HG02981 (cell line): ENCODE data around the gene HSF2.

Source experiments
- ATAC-seq: cut with Tn5 transposase; IDR thresholded peaks from one replicate; pipeline ENCODE4 v1.9.1; 2021; ENCODE audit warnings: mild to moderate bottlenecking, moderate library complexity; ENCODE audit not compliant: unreplicated experiment

HSF2 gene

GRCh38 chr6:122399348-122400120 is at the start of gene HSF2:
HSF2 (plus strand) TSS chr6:122399652; CDS start chr6:122399738, 86 bp downstream.
- peak; percentile 99 for ATAC-seq

- no peak for ATAC-seq
These were observed 46.3 kb upstream of the HSF2 start for GRCh38 chr6:122352981-122353664.

GRCh38 chr6:122360809-122361208 is 38.6 kb upstream of the HSF2 start:
- no peak for ATAC-seq

- ATAC-seq: no peak
These were observed 38.0 kb upstream of the HSF2 start for GRCh38 chr6:122361314-122361979.

GRCh38 chr6:122363769-122364483 is 35.5 kb upstream of the HSF2 start:
- no peak for ATAC-seq

- no peak for ATAC-seq
These were observed 33.6 kb upstream of the HSF2 start for GRCh38 chr6:122365775-122366403.

- no peak for ATAC-seq
These were observed 32.3 kb upstream of the HSF2 start for GRCh38 chr6:122367171-122367570.

- ATAC-seq: no peak
These were observed 29.9 kb upstream of the HSF2 start for GRCh38 chr6:122369536-122369935.

- no peak for ATAC-seq
These were observed 26.8 kb upstream of the HSF2 start for GRCh38 chr6:122372647-122373046.

GRCh38 chr6:122374307-122374706 is 25.1 kb upstream of the HSF2 start:
- no peak for ATAC-seq

GRCh38 chr6:122376246-122376645 is 23.2 kb upstream of the HSF2 start:
- ATAC-seq: no peak

GRCh38 chr6:122381494-122382265 is 17.8 kb upstream of the HSF2 start:
- peak; percentile 100 for ATAC-seq

- ATAC-seq: no peak
These were observed 13.4 kb upstream of the HSF2 start for GRCh38 chr6:122385857-122386612.

GRCh38 chr6:122388945-122389344 is 10.5 kb upstream of the HSF2 start:
- no peak for ATAC-seq

GRCh38 chr6:122389704-122390372 is 9.6 kb upstream of the HSF2 start:
- ATAC-seq: no peak

- ATAC-seq: no peak
These were observed 6.7 kb upstream of the HSF2 start for GRCh38 chr6:122392564-122393350.

GRCh38 chr6:122393351-122393896 is 6.0 kb upstream of the HSF2 start:
- peak; percentile 46 for ATAC-seq

- ATAC-seq: no peak
These were observed 5.4 kb upstream of the HSF2 start for GRCh38 chr6:122394016-122394415.
